GM21360 (cell line): Measurements from ENCODE around the gene COPZ2.

Experiments used
- ATAC-seq: cut with Tn5 transposase; IDR thresholded peaks from one replicate; pipeline ENCODE4 v1.9.1; 2021; ENCODE audit warnings: mild to moderate bottlenecking, moderate library complexity; ENCODE audit not compliant: unreplicated experiment

Gene COPZ2

DNA sequence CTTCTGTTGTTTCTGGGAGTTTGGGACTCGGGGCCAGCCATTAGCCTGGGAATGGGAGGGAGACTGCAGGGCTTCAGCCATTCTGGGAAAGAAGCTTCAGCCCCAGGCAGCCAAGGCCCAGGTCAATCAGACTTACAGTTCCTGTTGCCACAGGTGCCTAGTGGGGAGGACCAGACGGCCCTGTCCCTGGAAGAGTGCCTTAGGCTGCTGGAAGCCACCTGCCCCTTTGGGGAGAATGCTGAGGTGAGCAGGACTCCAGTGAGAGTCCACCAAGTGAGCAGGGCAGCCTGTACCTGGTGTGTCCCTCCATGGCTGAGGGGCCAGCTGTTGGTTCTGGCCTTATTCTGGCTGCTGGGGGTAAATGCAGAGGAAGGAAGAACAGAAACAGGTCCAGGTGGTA is 19.3 kb upstream of the COPZ2 start:
- ATAC-seq: no peak

DNA sequence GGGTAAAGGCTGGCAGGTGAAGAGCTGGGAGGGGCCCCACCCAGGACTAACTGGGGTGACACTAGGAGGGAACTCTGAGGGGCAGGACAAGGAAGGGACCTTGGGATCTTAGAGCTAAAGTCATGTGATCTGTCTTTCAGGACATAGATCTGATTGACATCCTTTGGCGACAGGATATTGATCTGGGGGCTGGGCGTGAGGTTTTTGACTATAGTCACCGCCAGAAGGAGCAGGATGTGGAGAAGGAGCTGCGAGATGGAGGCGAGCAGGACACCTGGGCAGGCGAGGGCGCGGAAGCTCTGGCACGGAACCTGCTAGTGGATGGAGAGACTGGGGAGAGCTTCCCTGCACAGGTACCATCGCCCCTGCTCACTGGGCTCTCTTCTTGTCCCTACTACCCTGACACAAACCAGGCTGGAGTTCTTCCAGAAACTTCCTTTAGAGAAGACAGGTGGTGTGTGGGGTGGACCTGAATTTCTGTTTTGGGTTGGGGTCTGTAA is 18.7 kb upstream of the COPZ2 start:
- ATAC-seq: no peak

DNA sequence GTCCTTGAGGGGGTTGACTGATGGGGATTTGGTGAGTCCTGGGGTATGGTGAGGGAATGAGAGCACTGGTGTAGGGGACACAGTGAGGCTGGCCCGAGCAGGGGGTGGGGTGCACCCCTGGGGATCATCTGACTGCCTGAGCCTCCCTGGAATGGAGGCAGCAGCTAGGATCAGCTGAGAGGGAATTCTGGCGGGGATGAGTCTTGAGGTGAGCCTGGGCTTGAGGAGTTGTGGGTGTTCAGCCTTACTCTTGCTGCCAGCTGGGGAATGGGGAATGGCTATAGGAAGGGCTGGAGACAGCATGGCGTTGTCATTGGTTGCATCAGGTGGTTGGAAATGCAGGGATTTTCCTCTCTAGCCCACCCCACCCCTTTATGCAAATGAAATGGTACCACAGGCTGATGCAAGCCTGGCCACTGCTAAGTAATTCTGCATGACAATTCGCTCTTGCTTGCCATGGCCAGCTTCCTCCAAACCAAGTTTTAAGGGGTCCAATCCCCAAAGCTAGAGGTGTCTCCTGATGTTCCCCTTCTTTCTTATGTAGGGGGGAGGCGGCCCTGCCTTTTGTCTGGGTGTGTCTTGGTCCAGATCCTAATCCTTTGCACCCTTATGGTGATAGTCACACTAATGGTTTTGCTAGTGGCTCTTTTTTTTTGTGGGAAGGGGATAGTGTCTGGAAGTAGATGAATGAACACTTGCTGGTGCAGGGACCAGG is 18.1 kb upstream of the COPZ2 start:
- ATAC-seq: peak; percentile 57

DNA sequence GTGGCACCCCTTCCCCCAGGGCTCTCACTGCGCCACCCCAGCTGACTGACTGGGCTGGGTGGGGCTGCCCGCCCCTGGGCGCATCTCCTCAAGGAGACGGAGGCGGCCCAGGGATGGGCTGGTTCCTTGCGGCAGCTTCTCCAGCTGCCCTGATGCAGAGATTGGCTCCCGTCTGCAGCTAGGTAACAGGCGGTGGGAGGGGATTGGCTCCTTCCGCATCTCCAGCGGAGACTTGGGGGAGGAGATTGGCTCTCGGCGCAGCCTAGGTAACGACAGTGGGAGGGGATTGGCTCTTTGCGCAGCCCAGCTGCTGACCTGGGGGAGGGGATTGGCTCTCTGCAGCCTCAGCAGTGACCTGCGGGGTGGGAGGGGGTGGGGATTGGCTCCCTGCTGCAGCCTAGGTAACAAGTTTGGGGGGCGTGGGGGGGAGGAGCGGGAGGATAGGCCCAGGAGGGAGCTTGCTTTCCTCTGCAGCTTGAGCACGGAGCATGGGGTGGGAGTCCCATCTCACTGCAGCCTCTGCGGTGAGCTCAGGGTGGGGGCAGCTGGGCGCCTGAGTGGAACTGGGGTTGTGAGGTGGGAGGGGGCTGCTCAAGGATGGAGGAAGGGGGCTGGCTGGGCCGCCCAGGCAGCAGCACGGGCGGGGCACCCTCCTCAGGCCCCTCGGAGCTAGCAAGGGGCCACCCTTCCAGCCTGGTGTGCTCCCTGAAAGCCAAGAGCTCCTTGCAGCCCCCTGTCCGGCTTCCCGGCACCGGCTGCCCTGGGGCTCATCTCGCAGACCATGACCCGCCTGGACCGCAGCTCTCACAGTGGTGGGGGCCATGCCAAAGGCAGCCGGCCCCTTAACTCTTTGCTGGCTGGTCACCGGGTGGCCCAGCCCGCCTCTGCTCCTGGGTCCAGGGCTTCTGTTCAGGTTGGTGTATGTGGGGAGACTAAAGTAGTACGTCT is 16.9 kb upstream of the COPZ2 start:
- ATAC-seq: no peak

DNA sequence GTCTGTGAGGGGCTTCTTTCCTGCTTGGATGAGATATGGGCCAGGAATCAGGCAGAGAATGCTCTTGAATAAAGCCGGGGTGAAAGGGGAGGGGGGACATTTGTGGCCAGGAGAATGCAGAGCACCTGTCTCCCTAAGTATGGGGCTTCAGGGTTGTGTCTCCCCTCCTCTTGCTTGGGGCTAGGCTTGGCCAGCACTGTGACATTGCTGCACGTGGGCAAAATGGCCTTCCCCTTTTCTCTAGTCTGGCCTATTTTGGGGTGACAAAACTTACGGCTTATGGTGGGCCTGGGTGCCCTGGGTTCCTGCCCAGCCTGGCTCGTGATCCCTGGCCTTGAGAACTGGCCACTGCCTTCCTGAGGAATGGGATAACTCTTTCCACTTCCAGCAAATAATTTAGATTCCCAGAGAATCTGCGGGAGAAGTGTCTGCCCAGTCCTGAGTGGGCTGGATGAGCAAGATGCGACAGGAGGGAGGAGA is 16.2 kb upstream of the COPZ2 start:
- ATAC-seq: no peak

DNA sequence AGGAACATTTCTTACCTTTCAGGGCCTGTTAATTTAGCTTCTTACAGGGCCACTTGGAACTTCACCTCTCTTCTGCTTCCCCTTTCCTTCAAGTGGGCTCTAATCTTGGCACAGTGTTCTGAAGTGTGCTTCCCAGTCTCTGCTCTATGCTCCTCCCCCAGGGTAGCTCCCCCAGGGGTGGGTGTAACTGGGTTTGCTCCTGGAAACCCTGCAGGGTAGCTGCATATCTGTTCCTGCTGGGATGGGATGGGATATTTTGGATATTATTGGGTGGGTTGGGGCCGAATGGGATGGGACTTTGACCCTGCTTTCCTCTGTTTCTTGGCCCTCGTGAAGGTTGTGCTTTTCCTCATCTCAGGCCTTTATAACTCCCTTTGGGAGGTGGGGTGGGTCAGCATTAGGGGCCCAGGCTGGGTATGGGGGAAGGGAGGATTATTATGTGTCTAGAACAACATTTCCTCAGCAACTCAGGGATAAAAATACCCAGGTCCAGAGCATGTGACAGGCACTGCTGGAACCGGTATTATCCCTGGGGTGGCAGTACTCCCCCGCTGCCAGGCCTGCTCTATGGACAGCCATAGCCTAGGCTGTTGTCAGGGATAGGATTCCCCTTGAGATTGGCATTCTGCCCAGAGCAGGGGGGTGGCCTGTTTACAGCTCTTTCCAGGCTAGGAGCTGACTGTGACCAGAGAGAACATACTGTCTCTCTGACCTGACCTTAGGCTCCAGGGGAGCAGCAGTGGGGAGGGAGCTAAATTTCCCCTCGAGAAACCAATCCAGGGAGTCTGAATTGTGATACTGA is 15.6 kb upstream of the COPZ2 start:
- no peak for ATAC-seq

DNA sequence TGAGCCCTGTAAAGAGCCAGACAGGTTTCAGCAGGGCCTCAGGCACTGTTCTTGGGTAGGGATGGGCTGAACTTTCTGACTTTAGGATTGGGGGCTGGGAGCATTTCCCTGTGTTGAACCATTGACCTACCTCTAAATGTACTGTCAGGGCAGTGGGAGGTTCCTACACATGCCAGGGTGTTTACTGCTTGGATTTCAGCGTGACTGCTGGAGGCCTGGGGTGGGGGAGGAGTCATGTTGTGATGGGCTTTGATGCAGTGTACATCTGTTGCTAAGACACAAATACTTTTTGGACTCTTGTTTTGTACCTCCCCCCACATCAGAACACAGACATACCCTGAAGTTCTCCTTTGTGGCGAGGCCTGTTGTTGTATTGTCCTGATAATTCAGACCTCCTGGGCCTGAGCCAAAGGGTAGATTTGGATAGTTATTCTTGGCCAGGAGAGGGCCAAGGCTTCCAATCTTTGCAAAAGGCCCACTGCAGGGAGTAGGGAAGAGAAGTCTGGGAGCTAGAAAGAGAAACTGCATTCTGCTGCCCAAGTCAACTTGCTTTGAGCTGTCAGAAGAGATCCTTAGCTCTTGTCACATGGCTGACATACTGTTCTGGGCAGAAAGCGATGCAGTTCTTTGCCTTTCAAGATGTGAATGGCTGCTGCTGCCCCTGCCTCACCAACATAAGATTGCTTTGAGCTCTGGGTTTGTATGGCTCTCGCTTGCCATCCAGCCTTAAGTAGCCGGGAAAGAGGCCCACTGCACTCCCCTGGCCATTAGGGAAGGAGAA is 14.3 kb upstream of the COPZ2 start:
- ATAC-seq: no peak

DNA sequence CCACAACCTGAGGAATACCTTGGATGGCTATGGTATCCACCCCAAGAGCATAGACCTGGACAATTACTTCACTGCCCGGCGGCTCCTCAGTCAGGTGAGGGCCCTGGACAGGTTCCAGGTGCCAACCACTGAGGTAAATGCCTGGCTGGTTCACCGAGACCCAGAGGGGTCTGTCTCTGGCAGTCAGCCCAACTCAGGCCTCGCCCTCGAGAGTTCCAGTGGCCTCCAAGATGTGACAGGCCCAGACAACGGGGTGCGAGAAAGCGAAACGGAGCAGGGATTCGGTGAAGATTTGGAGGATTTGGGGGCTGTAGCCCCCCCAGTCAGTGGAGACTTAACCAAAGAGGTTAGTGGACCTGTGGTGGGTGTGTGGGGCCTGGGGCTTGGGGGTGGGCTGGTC is 13.7 kb upstream of the COPZ2 start:
- ATAC-seq: no peak

DNA sequence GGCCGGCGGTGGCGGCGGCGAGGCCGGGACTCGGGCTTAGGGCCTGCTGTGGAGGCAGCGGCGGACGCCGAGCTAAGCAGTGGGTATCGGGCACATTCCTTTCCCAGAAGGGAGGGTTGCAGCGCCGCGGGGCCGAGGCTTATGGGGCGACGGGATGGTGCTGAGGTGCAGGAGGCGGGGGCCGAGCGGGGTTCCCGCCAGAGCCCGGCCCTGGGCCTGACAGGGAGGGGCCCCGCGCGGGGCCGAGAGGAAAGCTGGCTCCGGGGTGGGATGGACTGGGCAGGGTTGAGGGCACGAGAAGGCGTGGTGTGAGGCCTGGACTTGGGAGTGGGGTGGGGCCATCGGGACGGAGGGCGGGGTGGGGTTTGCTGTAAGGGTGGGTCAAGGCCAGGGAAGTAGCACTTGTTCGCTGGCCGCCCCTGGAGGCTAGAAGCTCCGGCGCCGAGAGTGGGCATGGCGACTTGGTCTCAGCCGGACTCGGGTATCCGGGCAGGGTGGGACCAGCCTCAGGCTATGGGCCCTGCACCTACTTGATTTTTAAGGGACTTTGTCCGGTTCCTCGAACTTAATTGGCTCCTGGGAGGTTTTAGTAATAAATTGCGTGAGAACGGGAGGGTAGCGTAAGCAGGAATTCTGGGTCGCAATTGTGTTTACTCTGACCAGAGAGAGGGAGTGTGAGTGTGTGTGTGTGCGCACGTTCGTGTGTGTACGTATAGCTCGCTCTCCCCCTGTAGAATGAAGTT is 11.0 kb upstream of the COPZ2 start:
- ATAC-seq: peak; percentile 36

DNA sequence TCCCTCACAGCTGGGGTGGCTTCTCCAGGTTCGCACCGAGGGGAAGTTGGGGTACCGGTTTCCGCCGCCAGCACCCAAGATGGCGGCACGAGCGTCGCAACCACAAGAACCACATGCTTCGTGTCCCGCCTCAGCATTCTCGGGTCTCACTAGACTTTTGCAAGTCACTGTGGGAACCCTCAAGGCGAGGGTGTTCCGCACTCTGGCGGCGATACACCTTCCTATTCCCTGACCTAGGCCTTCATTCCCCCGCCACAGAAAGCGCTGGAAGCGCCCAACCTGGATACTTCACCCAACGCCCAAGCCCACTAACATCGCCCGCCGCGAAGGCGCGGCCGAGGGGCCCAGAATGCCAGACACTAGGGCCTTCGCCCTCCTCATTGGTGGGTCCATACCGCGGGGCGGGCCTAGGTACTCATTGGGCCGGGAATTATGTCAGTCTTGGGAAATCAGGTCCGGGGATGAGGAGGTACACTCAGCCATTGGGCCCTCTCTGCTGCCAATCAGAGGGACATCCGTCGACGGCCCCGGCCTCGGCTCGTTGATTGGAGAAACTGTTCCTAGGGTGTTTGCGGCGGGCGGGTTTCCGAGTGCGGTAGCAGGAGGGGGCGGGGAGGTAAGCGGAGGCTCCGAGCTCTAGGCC is 10.3 kb upstream of the COPZ2 start, which contains the start of gene NFE2L1:
Gene NFE2L1 (plus strand): TSS at position 619 of the 643 bp plus-strand sequence. CDS start 2,760 bp downstream, outside the sequence.
- ATAC-seq: peak; percentile 84

DNA sequence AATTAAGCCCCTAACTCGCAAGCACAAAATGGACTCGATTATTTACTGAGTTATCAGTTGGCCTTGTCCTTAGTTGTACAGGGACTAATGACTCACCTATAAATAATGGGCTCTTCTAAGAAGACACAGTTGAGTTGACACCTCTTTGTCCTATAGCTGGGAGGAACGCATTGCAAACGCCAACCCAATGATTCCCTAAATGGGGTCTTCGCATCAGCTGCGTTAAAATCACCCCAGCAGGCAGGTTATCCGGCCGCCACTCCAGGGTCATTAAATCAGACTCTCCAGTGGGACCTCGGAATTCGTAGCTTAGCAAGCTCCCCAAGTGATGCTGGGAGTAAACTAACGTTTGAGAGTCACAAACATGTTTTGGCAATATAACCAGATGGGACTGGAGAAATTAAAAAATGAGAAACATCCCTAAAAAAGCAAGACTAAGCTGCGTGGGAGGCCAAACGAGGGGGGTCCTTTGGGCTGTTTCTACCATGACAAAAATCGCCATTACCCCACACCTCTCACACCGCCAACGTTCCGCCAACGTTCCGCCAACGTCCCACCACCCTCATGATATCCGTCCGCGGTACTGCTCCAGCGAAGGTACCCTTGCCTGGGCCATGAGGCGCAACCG is 9.6 kb upstream of the COPZ2 start:
- no peak for ATAC-seq

DNA sequence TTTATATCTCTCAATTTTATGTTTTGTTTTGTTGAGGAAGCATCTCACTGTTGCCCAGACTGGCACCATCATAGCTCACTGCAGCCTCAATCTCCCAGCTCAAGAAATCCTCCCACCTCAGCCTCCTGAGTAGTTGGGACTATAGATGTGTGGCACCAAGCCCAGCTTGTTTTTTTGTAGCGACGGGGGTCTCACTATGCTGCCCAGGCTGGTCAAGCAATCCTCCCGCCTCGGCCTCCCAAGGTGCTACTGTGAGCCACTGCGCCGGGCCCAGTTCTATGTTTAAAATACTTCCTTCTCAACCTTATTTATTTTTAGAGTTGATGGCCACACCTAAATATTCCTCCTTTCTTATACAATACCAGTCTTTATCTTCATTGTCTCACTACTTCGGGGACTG is 8.7 kb upstream of the COPZ2 start:
- ATAC-seq: no peak

DNA sequence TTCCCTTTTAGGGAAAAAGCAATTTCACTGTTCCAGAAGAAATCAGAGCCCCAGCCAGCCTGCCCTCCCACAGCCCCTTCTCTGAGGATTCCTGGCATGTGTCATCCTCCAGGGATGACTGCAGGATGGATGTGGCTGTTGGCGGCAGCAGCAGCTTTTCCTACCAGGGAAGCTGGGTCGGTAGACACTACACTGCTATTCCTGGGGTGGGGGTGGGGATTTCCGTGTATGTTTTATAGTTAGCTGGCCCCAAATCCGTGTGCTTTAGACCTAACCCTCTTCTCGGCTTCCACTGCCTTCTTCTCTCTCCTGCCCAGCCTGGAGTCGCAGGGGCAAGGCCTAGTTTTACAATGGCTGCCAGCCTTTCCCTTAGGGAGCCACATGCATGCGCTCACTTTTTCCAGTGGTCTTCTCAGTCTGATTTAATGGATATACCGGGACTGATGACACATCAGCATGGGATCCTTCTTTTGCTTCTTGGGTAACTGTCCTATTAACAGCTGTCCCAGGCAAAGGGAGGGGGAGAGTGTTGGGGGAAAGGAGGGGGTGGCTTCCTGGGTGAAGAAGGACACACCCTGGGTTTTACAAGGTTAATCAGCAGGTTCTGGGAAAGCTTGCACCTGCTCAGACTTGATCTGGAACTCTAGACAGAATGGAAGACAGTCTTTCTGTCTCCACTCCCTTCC is 7.9 kb upstream of the COPZ2 start:
- ATAC-seq: no peak

DNA sequence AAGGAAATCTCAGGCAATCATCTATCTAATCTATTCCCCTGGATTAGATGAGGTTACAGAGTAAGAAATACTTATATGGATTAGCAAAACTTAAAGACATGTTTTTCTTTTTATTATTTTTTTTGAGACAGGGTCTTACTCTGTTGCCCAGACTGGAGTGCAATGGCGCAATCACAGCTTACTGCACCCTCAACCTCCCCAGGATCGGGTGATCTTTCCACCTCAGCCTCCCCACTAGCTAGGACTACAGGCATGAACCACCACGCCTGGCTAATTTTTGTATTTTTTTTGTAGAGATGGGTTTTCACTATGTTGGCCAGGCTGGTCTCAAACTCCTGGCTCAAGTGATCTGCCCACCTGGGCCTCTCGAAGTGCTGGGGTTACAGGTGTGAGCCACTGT is 7.3 kb upstream of the COPZ2 start:
- no peak for ATAC-seq

DNA sequence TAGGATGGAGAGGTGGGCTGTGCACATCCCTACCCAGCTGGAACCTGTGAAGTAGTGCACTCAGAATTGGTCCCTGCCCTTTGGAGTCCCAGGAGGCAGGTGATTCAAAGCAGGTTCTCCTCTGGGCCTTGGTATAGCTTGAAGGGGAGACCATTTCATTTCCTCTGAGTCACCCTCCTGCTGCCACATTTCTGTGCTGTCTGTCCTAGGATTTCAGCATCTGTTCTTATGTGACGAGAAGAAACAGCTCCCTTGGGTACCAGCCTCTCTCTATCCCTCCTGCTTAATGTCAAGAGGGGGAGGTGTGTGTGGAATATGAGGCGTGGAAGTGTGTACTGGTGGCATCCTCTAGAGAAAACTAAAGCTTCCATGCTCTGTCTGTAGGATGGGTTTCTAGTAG is 5.6 kb upstream of the COPZ2 start:
- ATAC-seq: no peak

DNA sequence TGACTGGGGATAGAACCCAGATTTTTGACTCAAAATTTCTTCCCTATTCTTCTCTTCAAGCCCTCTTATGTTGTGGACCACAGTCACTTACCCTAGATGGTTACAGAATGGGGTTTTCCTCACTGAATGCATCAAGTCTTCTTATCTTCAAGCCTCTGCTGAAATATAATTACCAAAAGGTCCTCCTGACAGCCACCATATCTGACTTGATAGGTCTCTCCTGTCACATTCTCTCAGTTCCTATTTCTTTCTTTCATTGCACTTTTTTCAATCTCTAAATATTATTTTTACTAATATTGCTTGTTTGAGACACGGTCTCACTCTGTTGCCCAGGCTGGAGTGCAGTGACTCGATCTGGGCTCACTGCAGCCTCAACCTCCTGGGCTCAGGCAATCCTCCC is 1.1 kb upstream of the COPZ2 start:
- no peak for ATAC-seq

DNA sequence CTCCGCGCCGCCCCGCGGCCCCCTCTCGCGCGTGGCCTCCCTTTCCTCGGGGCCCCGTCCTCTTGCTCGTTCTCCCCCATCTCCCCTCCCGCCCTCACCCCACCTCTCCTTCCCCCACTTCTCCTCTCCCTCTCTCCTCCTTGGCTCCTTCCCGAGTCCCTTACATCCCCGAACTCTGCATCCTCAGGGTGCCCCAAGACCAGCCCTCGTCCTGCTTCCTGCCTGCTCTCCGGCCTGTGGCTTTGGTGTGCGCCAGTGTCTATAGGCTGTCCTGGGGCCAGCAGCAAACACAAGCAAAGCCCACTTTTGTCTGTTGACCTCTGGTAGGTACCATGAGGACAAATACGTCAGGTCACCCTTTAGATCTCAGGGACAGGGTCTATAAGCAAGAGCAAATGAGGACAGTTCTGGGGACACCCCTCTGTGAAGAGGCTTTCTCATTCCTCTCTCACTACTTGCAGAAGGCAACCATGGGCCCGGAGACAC is 284 bp upstream of the COPZ2 start:
- ATAC-seq: no peak

DNA sequence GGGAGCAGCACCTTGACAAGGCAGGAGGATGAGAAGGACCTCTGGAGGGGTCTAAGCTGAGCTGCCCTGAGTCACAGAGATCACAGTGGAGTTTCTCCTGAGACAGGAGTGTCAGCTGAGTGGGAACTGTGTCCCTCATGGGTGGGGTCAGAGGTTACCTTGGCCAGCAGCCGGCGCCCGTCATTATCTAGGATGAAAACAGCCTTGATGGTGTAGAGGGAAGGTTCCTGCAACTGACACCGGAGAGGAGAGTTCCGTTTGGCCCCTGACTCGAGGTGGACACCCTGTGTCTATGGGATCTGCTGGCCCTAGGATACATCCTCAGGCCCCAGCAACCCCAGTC is 933 bp downstream of the COPZ2 start:
- no peak for ATAC-seq
